Measurements from ENCODE around the gene USP9Y. TPM values are rescaled to one million over a fixed set of nuclear protein-coding genes. Genes with fewer than 3 reads are reported as not detected.

USP9Y gene
- total RNA-seq, 1 donor from 2014 or later: not detected

- no peak overlapping the region for H3K4me3 Mint-ChIP-seq (ENCODE audit: low read depth)
- H3K36me3 Mint-ChIP-seq (ENCODE audit: insufficient read depth): no peaks in the 10 kb centered on the region
- no peak for DNase-seq (ENCODE audit: low spot score, unreplicated experiment)
- no peak for TF ChIP-seq CTCF (IDR thresholded peaks at IDR 0.05; ENCODE audit: unreplicated experiment)
- H3K4me1 Mint-ChIP-seq (ENCODE audit: low read depth): no peaks in the 10 kb centered on the region
- H3K9me3 Mint-ChIP-seq (ENCODE audit: low read depth): no peaks in the 10 kb centered on the region
- no peaks in the 10 kb centered on the region for H3K27me3 Mint-ChIP-seq
- H3K27ac Mint-ChIP-seq: no peak overlapping the region
Observed at GRCh38 chrY:12809034-12809433, 108.0 kb downstream of the USP9Y start.

- TF ChIP-seq CTCF (IDR thresholded peaks at IDR 0.05; ENCODE audit: unreplicated experiment): no peak
- H3K9me3 Mint-ChIP-seq (ENCODE audit: low read depth): no peaks in the 10 kb centered on the region
- H3K36me3 Mint-ChIP-seq (ENCODE audit: insufficient read depth): no peaks in the 10 kb centered on the region
- no peak for DNase-seq (ENCODE audit: low spot score, unreplicated experiment)
- H3K4me3 Mint-ChIP-seq (ENCODE audit: low read depth): no peak overlapping the region
- no peaks in the 10 kb centered on the region for H3K4me1 Mint-ChIP-seq (ENCODE audit: low read depth)
- no peaks in the 10 kb centered on the region for H3K27me3 Mint-ChIP-seq
- no peak overlapping the region for H3K27ac Mint-ChIP-seq
Observed at GRCh38 chrY:12823408-12823807, 122.4 kb downstream of the USP9Y start.

GRCh38 chrY:12826791-12827190 lies 125.8 kb downstream of the USP9Y start:
- no peaks in the 10 kb centered on the region for H3K27me3 Mint-ChIP-seq
- no peak for DNase-seq (ENCODE audit: low spot score, unreplicated experiment)
- no peak overlapping the region for H3K4me3 Mint-ChIP-seq (ENCODE audit: low read depth)
- H3K4me1 Mint-ChIP-seq (ENCODE audit: low read depth): no peaks in the 10 kb centered on the region
- no peak for TF ChIP-seq CTCF (IDR thresholded peaks at IDR 0.05; ENCODE audit: unreplicated experiment)
- H3K27ac Mint-ChIP-seq: no peak overlapping the region
- no peaks in the 10 kb centered on the region for H3K9me3 Mint-ChIP-seq (ENCODE audit: low read depth)
- H3K36me3 Mint-ChIP-seq (ENCODE audit: insufficient read depth): no peaks in the 10 kb centered on the region

GRCh38 chrY:12833284-12833683 lies 132.3 kb downstream of the USP9Y start:
- H3K27me3 Mint-ChIP-seq: no peaks in the 10 kb centered on the region
- H3K36me3 Mint-ChIP-seq (ENCODE audit: insufficient read depth): no peaks in the 10 kb centered on the region
- no peak for DNase-seq (ENCODE audit: low spot score, unreplicated experiment)
- H3K4me3 Mint-ChIP-seq (ENCODE audit: low read depth): no peak overlapping the region
- no peaks in the 10 kb centered on the region for H3K4me1 Mint-ChIP-seq (ENCODE audit: low read depth)
- no peak for TF ChIP-seq CTCF (IDR thresholded peaks at IDR 0.05; ENCODE audit: unreplicated experiment)
- no peak overlapping the region for H3K27ac Mint-ChIP-seq
- H3K9me3 Mint-ChIP-seq (ENCODE audit: low read depth): no peaks in the 10 kb centered on the region

- H3K27me3 Mint-ChIP-seq: no peaks in the 10 kb centered on the region
- no peaks in the 10 kb centered on the region for H3K36me3 Mint-ChIP-seq (ENCODE audit: insufficient read depth)
- H3K4me3 Mint-ChIP-seq (ENCODE audit: low read depth): no peak overlapping the region
- TF ChIP-seq CTCF (IDR thresholded peaks at IDR 0.05; ENCODE audit: unreplicated experiment): no peak
- no peak overlapping the region for H3K27ac Mint-ChIP-seq
- no peak for DNase-seq (ENCODE audit: low spot score, unreplicated experiment)
- no peaks in the 10 kb centered on the region for H3K9me3 Mint-ChIP-seq (ENCODE audit: low read depth)
- H3K4me1 Mint-ChIP-seq (ENCODE audit: low read depth): no peaks in the 10 kb centered on the region
Observed at GRCh38 chrY:12837550-12837949, 136.5 kb downstream of the USP9Y start.

Data from progenitor cell of endocrine pancreas (in vitro differentiated cells).